Measurements from ENCODE around the gene ATOH7.
"Not testable (repeated sequence)": the region's sequence is repeated elsewhere in the genome, so short reads cannot be mapped to it uniquely, and the experiment has no call there.

The ATOH7 gene

DNA sequence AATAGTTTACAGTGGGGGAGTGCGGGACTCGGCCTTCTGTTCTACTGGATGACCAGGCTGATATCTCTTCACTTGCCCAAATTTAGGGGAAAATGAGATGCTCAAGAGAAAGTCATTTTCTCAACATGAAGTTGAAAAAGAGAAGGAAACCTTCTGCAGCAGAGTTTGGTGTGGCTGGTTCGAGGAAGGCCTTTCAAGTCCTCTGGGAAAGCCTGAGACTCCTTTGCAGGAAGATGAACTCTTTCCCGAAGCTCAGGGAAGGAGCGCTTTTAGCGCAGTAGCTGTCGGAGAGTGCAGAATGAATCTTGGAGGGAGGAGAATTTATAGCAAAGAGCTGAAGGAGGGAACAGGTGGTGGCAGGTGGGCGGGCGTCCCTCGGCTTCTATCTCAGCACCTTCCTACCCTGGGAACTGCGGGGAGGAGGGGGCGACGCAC, at the start of gene ATOH7:
ATOH7 (minus strand) TSS at position 297 of the 435 bp plus-strand sequence. CDS start 436 bp downstream, outside the sequence.
- DNase-seq = no peak

DNA sequence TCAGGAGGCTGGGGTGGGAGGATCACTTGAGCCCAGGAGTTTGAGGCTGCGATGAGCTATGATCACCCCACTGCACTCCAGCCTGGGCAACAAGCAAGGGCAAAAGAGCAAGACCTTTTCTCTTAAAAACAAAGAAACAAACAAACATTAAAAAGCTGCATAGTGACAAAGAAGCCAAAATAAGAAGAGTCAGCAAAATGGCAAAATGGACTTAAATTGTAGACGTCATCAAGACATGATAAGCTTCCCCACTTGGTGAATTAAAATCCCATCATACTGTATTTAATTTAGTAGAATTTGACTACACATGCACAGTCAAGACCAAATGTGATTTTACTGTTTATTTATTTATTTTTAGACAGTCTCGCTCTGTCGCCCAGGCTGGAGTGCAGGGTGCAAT, 48.8 kb upstream of the ATOH7 start:
- no peak for DNase-seq

DNA sequence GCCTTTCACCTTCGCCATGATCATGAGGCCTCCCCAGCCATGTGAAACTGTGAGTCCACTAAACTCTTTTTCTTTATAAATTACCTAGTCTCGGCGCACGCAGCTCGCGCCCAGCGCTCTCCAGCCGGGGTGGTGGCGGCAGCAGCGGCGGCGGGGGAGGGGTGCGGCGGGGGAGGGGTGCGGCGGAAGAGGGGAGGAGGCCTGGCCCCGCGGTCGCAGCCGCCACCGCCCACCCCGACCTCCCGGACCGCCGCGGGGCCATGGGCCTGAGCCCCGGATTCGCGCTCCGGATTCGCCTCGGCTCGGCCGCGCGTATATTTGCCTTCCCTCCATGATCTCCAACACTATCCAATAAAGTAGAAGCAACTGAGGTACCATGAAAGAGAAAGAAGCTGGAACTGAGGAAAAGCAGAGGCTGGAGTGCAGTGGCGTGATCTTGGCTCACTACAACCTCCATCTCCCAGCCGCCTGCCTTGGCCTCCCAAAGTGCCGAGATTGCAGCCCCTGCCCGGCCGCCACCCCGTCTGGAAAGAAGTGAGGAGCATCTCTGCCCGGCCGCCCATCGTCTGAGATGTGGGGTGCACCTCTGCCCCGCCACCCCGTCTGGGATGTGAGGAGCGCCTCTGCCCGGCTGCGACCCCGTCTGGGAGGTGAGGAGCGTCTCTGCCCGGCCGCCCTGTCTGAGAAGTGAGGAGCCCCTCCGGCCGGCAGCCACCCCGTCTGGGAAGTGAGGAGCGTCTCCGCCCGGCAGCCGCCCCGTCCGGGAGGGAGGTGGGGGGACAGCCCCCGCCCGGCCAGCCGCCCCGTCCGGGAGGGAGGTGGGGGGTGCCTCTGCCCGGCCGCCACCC, 47.2 kb upstream of the ATOH7 start:
- DNase-seq = not testable (repeated sequence)

DNA sequence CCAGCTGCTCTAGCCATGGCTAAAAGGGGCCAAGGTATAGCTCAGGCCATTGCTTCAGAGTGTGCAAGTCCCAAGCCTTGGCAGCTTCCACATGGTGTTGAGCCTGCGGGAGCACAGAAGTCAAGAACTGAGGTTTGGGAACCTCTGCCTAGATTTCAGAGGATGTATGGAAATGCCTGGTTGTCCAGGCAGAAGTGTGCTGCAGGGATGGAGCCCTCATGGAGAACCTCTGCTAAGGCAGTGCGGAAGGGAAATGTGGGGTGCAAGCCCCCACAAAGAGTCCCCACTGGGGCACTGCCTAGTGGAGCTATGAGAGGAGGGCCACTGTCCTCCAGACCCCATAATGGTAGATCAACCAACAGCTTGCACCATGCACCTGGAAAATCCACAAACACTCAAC, 45.9 kb upstream of the ATOH7 start:
- not testable (repeated sequence) for DNase-seq

DNA sequence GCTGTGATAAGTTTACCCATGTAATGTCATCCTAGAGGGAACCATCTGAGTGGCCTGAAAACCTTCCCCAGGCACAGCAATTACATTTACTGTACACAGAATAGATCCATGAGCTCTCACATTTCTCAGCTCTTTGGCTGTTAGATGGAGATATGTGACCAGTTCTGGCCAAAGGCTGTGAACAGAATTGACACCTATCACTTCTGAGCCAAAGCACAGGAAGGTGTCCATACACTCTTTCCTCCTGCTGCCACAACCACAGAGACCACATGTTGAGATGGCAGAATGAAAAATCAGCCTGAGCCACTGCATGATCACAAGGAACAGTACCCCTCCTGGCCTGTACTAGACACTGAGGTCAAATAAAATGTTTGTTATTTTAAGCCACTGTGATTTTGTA, 44.3 kb upstream of the ATOH7 start:
- no peak for DNase-seq

DNA sequence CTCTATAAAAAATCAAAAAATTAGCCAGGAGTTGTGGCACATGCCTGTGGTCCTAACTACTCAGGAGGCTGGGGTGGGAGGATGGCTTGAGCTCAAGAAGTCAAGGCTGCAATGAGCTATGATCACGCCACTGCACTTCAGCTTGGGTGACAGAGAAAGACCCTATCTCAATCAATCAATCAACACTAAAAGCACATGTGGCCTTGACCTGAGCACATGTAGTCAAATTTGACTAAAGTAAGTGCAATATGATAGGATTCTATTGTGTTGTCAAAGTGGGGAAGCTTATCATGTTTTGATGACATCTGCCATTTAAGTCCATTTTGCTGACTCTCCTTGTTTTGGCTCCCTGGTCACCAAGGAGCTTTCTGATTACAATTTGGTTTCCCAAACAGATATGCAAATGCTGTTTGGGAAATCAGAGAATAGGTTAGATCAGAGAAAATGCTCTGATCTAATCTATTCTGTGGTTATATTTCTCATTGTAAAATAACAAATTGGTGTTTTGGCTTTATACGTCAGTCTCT, 43.8 kb upstream of the ATOH7 start:
- DNase-seq = no peak

DNA sequence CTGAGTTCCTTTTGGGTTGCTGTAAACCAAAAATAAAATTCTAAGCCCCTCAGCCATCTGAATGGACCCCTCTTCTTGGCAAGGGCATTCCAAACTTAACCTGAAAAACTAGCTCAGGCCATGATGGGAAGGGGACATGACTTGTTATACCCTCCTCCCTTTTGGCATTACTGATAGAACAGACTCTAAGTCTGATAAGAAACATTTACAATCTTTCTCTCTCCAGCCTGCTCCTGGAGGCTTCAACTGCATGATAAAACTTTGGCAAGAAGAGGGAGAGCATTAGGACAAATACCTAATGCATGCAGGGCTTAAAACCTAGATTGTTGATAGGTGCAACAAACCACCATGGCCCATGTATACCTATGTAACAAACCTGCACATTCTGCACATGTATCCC, 40.9 kb upstream of the ATOH7 start:
- DNase-seq = no peak

DNA sequence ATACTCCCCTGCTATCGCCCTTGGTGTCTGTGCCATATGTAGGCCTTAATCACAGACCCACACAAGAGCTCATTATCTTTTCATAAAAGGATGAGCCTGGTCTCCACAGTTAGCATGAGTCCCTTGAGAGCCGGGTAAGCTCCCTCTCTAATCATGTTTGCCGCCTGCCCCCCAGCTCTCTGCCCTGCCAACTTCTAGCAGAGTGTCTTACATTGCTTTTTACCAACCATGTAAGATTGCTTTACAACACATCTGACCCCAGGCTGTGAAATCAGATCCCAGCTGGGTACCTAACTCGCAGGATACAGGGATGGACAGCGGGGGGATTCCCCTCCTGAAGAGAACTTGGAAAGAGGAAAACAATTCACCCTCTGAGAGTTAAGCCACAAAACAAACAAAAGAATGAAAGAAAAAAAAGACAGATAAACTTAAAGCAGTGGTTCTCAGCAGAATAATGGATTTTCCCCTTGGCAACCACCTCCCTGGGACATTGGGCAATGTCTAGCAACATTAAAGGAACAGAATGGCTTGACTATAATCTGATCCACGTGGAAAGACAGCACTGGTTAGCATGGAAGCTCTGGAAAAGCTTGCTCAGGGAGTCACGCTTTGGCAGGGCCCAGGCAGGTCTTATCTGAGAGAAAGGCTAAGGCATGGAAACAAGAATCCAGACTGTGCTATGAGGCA, 39.4 kb upstream of the ATOH7 start:
- no peak for DNase-seq

DNA sequence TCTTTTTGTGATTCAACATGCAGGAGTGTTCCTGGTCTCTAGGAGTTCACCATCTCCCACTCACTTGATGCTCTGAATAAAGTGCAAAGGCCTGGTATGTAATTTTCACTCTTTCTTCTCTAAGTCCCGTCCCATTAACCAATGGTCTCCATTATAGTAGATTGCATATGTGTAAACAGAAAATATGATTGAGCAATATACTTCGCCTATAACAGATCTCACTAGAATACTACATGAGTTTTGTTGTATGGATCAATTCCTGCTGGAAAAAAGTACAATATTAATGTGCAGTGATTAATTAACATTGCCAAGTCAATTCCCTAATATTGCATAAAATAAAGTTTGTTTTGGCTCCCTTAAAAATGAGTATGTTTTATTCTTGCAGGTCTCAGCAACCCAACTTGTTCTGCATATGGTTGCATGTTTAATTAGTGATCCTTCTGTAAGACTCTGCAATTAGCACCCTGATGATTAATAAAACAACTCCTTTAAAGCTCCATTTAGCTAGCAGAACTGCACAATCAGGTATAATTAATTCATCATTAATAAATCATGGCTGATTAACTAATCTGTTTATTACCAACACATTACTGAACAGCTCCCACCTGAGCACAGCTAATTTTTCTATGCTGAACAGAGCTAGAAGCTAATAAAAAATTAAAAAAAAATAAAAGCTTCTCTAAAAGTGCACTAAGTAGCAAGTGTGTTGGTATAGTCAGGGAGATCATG, 37.8 kb upstream of the ATOH7 start:
- DNase-seq = no peak

DNA sequence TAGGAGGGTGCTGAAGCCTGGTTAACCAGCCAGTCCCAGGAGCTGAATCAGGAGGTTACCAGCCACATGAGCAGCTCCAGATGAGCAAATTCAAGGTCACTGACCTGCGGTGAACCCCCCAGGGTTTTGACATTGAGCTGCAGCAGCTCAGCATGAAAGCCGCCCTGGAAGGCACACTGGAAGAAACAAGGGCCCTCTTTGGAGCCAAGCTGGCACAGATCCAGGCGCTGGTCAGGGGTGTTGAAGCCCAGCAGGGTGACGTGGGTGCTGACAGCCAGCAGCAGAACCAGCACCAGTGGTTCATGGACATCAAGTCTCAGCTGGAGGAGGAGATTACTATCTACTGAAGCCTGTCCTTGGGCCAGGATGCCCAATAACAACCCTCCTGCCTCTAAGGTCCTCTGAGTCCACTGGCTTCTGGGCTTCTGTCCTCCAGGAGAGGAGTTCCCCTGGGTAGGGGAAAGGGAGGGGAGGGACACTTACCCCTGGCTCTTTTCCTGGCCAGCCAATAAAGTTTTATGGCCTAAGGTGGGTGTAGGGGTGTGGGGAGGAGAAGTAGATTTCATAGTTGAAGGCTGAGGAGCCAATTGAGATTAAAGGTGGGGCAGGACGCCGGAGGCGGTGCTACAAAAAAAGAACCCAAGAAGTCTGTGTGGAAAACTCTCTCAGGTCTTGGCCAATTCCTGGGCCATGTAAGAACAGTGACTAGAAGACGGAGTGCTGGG, 29.4 kb upstream of the ATOH7 start:
- DNase-seq = no peak

DNA sequence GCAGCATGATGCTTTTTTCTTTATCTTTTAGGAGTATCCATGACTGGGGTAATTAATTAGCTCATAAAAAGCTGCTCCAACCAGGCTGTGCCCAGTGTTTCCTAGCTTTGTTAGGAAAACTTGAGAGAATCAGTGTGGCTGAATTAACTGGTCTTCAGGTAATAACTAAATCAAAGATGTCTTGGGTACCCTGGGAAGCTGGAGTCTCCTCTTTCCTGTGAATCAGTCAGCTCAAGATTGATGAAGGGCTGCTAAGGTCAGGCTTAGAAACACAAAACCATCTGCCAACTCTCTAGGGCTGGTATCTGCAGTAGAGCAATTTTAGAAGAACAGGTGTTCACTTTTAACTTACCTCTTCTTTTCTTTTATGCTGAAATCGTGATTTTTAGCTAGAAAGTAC, 21.4 kb upstream of the ATOH7 start:
- no peak for DNase-seq

DNA sequence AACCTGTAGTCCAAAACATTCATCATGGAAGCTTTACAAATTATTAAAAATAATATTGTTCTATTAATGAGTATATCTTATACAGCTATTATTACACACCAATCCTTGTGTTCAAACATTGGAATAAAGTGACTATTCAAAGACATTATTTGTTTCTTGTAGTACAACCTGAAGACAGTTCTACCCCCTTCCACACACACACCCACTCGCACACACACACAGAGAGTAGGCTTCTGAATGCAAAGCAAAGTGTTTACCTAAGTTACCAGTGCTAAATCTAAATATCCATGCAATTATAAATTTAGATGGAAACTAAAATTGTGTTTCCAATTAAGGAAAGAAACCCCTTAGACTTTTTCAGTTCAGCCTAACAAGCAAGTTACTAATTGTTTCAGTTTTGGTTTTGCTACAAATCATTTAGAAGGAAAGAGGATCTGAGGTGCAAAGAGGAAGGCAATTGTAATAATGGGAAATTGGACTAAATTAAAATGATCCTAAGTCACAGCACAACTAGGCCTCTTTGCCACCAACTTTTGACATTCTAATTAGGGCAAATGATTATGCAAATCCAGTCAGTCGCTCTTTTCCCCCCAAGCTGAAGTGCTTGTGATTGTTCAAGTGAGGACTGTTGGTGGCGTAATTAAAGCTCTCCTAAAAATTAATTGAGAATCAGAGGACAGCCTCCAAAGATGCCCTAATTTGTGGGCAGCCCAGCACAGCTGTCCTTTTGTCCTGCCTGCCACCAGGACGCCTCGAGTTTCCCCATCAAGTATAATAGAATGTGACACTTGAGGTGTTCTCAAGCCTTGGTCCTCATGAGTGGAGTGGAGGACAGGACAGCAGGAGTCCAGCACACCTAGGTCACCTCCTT, 19.9 kb upstream of the ATOH7 start:
- DNase-seq = no peak

DNA sequence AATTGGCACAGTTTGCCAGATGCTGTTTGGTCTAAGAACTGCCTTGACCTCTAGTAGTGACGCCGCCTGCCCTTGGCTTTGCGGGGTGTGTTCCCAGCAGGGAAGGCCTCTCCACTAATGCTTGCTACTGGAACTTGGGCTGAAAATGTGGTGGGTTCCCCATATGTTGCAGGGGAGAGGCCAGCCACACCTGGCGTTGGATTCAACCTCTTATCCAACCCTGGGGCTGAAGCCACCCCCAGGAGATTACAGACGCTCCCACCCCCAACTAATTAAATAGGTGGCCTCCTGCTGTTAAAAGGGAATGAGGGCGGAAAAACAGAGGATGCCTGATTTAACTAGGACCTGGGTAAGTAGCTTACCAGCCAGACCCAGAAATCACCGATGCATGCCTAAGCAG, 19.2 kb upstream of the ATOH7 start:
- DNase-seq = no peak

DNA sequence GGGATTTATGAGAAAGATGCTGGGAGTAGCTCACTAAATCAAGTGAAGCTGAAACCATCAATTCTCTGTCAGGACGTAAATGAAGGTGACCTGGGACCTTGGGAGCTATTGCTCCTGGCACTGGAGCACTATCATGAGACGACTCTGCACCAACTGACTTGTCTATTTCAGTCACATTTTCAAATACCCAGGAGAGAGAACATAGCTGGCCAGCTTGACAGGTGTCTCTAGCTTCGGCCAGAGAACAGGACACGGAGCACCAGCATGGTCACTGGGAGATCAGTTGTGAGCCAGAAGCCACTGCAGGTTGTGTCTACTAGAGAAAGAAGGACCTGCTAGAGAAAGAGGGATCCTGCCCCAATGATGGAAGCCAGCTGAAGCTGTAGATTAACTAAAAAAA, 17.4 kb upstream of the ATOH7 start:
- no peak for DNase-seq

DNA sequence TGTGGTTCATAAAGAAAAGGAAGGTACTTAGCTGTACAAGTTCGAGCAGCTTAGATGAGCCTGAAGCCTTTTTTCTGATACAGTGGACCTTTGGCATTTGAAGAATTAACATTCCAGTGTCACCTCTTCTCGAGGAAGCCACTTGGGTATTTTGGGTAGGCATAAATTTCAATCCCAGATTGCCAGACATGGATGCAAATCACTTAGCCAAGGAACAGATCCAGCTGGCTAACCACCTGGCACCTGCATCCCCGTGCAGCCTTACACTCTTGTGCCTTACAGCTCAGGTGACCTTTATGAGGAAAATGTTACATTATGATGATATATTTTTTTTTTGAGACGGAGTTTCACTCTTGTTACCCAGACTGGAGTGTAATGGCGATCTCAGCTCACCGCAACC, 16.0 kb upstream of the ATOH7 start:
- no peak for DNase-seq

DNA sequence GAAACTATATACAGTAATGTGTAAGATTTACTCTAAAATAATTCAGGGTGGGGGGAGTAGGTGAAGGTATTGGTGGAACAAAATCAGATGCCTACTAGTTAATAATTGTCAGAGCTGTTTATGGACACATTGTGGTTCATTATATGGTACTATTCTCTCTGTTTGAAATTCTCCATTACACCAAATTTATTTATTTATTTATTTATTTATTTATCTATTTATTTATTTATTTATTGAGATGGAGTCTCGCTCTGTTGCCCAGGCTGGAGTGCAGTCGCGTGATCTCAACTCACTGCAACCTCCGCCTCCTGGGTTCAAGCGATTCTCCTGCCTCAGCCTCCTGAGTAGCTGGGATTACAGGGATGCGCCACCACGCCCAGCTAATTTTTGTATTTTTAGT, 14.5 kb upstream of the ATOH7 start:
- not testable (repeated sequence) for DNase-seq

DNA sequence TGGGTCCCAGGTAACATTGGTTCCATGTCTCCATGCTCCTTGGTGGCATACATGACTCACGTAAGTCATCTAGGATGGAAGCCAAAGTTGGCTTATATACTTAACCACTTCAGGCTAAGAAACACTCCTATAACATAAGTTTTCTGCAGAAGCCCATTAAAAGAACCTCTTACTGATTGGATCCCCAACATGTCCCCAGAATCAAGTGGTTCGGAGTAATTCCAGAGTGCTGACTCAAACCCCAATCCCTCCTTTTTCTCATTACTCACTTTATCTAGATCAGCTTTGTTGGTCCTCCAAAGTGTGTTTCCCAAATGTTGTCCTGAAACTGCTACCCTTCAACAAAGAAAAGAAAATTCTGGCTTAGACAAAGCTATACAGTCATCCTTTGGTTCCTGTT, 10.1 kb upstream of the ATOH7 start:
- DNase-seq = no peak

DNA sequence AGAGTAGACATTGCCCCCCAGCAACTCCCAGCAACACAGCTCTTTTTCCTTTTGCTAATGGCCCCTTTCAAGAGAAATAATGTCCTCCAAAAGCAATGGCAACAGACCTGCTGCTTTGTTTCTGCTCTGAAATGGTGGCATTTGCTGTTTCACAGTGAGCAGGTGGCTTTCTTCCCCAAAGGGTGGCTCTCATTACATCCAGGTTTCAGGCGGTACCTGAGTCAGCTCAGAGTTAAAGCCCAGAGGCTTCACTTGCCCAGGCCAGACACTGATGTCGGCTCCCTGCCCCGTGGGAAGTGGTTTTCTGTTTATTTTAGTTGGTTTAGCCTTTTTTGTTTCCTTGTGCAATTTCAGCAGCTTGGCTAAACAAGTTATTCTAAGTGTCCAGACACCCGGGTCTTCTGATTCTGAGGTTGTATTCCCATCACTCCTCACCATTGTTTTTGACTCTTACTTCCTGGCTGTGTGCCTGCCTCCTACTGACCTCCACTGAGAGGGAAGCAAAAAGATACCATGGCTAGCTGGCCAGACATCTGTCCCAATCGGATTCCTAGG, 7.8 kb upstream of the ATOH7 start:
- no peak for DNase-seq

DNA sequence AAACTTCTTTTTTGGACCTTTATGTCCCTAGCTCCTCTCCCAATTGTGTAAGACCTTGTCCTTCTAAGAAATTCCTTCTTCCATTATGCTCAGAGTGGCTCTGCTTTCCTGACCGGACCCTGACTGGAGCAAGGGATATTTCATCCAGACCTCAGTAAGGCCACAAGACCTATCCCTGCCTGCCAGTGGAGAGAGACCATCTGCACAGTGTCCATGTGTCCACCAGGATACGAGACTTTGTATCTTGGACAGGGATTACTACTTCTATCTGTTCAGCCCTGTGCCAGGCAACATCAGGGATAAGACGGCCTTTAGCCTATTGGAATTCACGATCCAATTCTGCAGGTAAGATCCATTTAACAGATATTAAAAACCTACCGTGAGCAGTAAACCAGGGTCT, 7.2 kb upstream of the ATOH7 start:
- DNase-seq = no peak

DNA sequence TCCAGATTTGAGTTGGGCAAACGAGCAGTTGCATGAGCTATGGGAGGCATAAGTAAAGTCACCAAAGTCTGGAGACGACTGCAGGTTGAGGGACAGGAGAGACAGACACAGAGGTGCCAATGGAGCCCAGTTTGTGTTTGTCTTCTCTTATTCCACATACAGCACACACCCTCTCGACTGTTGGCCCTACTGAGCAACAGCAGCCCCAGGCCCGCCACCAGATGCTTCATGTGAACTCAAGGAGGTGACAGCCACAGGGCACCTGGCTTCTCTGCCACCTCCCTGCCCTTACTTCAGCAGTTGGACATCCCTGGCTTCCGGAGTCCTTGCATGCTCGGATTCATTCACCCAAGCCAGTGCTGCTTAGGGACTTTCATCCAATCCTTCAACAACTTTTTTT, 6.5 kb upstream of the ATOH7 start:
- DNase-seq = no peak

DNA sequence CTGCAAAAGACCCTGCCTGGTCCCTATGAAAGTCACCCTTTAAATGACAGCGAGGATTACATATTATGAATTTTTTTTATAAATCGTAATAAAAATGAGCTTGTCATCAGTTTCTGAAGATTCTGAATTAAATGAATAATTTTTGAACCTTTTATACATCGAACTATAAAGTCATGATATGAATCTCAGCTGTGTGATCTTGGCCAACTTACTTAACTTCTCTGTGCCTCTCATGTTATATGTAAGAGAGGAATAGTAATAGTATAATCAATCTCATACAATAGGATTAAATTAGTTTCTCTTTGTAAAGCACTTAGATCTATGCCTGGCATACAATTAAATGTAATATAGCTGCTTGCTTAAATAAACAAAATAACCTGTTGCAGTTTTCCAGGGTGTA, 5.3 kb upstream of the ATOH7 start:
- no peak for DNase-seq
